Right lobe of liver (tissue), 4 donors: ENCODE results near the gene DDX10.

Experiments
- CTCF ChIP-seq, 4 donors: fragments of 200-600 bp in 3 of 4; fragments of 450-650 bp in 1 of 4; IDR thresholded peaks; one replicate each; pipeline versions ENCODE4 v1.5.1 to v1.8.0; 2016 to 2022; ENCODE audit warnings: antibody characterized with exemption in 4 of 4, mild to moderate bottlenecking in 2 of 4
- POLR2A ChIP-seq: fragments of 450-650 bp; IDR thresholded peaks from one replicate; pipeline ENCODE4 v1.6.1; 2017; ENCODE audit warnings: antibody characterized with exemption, mild to moderate bottlenecking
- donor health status: DM: no; HTN: no; CAD: no.
- donor health status: DM: no; HTN: no; CAD: no.
- donor health status: DM: no; HTN: yes; CAD: no.

GRCh38 chr11:108715239-108715638 lies 50.4 kb downstream of the DDX10 start:
- TF ChIP-seq POLR2A (no peak), CTCF (IDR thresholded peaks at IDR 0.05) (no peak)
